Coronary artery (tissue), 2 donors: ENCODE measurements around the gene UGT1A7.

Experiments used
- DNase-seq: peaks from one replicate; pipeline ENCODE4 v3.0.0-alpha.2; 2017; ENCODE audit warnings: low spot score
- H3K27ac ChIP-seq, 2 donors: fragments of 200-600 bp; sonication (generic); one replicate each; pipeline ENCODE4 v1.5.1; 2016 to 2019
- H3K4me3 ChIP-seq: fragments of 200-600 bp; sonication (generic); 2 replicates; pipeline ENCODE4 v1.5.1; 2016; ENCODE audit warnings: mild to moderate bottlenecking, moderate library complexity
- TF ChIP-seq, protein P1 (sequence below): fragments of 200-600 bp; sonication (generic); IDR thresholded peaks from one replicate; pipeline ENCODE4 v1.5.1; 2019; ENCODE audit warnings: antibody characterized with exemption

The UGT1A7 gene

GRCh38 chr2:233764264-233764663, 82.6 kb downstream of the UGT1A7 start:
- TF ChIP-seq, protein P1, sequence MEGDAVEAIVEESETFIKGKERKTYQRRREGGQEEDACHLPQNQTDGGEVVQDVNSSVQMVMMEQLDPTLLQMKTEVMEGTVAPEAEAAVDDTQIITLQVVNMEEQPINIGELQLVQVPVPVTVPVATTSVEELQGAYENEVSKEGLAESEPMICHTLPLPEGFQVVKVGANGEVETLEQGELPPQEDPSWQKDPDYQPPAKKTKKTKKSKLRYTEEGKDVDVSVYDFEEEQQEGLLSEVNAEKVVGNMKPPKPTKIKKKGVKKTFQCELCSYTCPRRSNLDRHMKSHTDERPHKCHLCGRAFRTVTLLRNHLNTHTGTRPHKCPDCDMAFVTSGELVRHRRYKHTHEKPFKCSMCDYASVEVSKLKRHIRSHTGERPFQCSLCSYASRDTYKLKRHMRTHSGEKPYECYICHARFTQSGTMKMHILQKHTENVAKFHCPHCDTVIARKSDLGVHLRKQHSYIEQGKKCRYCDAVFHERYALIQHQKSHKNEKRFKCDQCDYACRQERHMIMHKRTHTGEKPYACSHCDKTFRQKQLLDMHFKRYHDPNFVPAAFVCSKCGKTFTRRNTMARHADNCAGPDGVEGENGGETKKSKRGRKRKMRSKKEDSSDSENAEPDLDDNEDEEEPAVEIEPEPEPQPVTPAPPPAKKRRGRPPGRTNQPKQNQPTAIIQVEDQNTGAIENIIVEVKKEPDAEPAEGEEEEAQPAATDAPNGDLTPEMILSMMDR: no peak
- no peak overlapping the region for H3K4me3 ChIP-seq
- DNase-seq: no peak
- H3K27ac ChIP-seq: no peak overlapping the region

- Histone ChIP-seq H3K27ac (no peak overlapping the region), H3K4me3 (no peak overlapping the region)
- DNase-seq: no peak
- TF ChIP-seq, protein P1: no peak
These were observed 83.1 kb downstream of the UGT1A7 start for GRCh38 chr2:233764761-233765160.

- Histone ChIP-seq H3K4me3 (no peak overlapping the region), H3K27ac (no peak overlapping the region)
- no peak for DNase-seq
- TF ChIP-seq, protein P1: no peak
These were observed 84.7 kb downstream of the UGT1A7 start for GRCh38 chr2:233766416-233766815.

- DNase-seq: no peak
- TF ChIP-seq, protein P1: no peak
These were observed 86.4 kb downstream of the UGT1A7 start for GRCh38 chr2:233768076-233768475.

DNA sequence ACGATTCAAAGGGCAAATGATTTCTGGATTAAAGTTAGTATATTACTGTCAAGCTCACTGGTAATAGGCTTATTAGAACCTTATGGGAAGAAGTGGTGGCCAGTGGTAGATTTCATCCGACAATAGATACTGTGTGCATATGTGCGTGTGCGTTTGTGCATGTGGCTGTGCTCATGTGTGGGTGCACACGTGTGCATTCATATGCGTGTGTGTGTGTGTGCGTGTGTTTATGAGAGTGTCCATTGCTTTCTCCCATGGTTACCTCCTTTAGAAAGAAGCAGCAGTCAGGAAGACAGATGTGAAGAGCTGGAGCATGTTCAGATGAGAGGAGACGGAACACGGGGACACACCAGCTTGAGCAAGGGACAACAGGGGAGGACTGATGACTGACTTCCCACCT, 87.6 kb downstream of the UGT1A7 start:
- Histone ChIP-seq H3K4me3 (no peak overlapping the region), H3K27ac (no peak overlapping the region)
- TF ChIP-seq, protein P1: no peak
- DNase-seq: no peak

More at GRCh38 chr2:233768076-233768475, 86.4 kb downstream of the UGT1A7 start:
- Histone ChIP-seq H3K27ac (no peak overlapping the region), H3K4me3 (no peak overlapping the region)

GRCh38 chr2:233772153-233772552, 90.5 kb downstream of the UGT1A7 start:
- DNase-seq: no peak
- no peak overlapping the region for H3K27ac ChIP-seq
- TF ChIP-seq, protein P1: no peak

DNA sequence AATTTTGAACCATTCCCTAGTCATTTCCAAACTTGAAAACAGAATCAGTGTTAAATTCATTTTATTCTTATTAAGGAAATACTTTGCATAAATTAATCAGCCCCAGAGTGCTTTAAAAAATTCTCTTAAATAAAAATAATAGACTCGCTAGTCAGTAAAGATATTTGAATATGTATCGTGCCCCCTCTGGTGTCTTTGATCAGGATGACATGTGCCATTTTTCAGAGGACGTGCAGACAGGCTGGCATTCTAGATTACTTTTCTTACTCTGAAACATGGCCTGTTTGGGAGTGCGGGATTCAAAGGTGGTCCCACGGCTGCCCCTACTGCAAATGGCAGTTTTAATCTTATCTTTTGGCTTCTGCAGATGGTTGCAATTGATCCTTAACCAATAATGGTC, 90.9 kb downstream of the UGT1A7 start:
- Histone ChIP-seq H3K27ac (no peak overlapping the region), H3K4me3 (no peak overlapping the region)
- DNase-seq: no peak
- TF ChIP-seq, protein P1: no peak

More at GRCh38 chr2:233772153-233772552, 90.5 kb downstream of the UGT1A7 start:
- H3K4me3 ChIP-seq: no peak overlapping the region
